Inflammatory macrophage (primary cell): ENCODE data around the gene H1-8.

Experiments
- DNase-seq, 2 donors: peaks; one replicate each; pipeline ENCODE4 v3.0.0-alpha.2; 2020 to 2022

Gene H1-8

GRCh38 chr3:129575233-129575996, 32.4 kb downstream of the H1-8 start:
- no peak for DNase-seq

GRCh38 chr3:129575997-129576384, 33.0 kb downstream of the H1-8 start:
- no peak for DNase-seq

- peak; percentile 58 to 65 for DNase-seq
Measured at GRCh38 chr3:129576514-129577352, 33.8 kb downstream of the H1-8 start.

GRCh38 chr3:129577366-129577765, 34.4 kb downstream of the H1-8 start:
- peak in 1 of 2 donors; percentile 23 for DNase-seq

- DNase-seq: peak; percentile 65 to 66
Measured at GRCh38 chr3:129577925-129578786, 35.2 kb downstream of the H1-8 start.

GRCh38 chr3:129579991-129580390, 37.0 kb downstream of the H1-8 start:
- no peak for DNase-seq

- no peak for DNase-seq
Measured at GRCh38 chr3:129581623-129582022, 38.6 kb downstream of the H1-8 start.

GRCh38 chr3:129582799-129583198, 39.8 kb downstream of the H1-8 start:
- DNase-seq: no peak

- no peak for DNase-seq
Measured at GRCh38 chr3:129583289-129583688, 40.3 kb downstream of the H1-8 start.

GRCh38 chr3:129584631-129585030, 41.7 kb downstream of the H1-8 start:
- DNase-seq: no peak

- no peak for DNase-seq
Measured at GRCh38 chr3:129585949-129586657, 43.1 kb downstream of the H1-8 start.

GRCh38 chr3:129586746-129587430, 43.9 kb downstream of the H1-8 start:
- DNase-seq: peak in 1 of 2 donors; percentile 51

GRCh38 chr3:129587566-129588210, 44.7 kb downstream of the H1-8 start:
- no peak for DNase-seq

- DNase-seq: no peak
Measured at GRCh38 chr3:129590215-129590614, 47.2 kb downstream of the H1-8 start.

- DNase-seq: no peak
Measured at GRCh38 chr3:129591932-129592331, 49.0 kb downstream of the H1-8 start.

- DNase-seq: peak; percentile 73 to 87
Measured at GRCh38 chr3:129592381-129593131, 49.6 kb downstream of the H1-8 start.

- DNase-seq: no peak
Measured at GRCh38 chr3:129593230-129593594, 50.2 kb downstream of the H1-8 start.

- DNase-seq: peak; percentile 83 to 90
Measured at GRCh38 chr3:129593595-129594339, 50.8 kb downstream of the H1-8 start.

- no peak for DNase-seq
Measured at GRCh38 chr3:129594409-129594808, 51.4 kb downstream of the H1-8 start.
